ENCODE data around the gene DNASE1L2.
A peak's percentile ranks its signal among the peaks of the same experiment; 100 is the strongest.

The DNASE1L2 gene

DNA sequence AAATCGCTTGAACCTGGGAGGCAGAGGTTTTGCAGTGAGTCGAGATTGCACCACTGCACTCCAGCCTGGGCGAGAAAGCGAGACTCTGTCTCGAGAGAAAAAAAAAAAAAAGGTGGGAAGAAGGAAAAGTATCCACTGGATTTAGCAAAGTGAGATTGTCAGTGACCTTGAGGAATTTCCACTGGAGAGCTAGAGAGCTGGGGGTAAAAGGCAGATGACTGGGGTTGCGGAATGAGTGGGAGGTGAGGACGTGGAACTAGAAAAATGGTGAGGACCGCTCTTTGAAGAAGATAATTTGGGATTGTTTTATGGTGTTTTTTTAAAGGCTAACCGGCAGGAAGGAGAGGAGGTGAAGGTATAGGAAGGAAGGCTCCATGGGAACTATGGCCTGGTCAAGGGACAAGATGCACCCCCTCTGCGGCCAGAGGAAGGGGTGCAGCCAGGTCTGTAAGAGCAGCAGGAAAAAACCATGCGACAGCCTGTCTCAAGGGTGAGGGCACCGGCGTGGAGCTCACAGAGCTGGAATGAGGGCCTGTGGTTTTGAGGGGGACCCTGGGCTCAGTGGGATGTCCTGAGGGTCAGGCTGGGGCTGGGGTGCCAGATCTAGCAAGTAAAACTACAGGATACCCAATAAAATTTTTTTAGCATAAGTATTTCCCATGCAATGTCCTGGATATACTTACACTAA is 31.7 kb upstream of the DNASE1L2 start:
- no peak for DNase-seq (ENCODE audit: low spot score)

GRCh38 chr16:2205104-2205966 is 30.9 kb upstream of the DNASE1L2 start, which contains the start of gene MLST8:
MLST8 (plus strand) TSS chr16:2205454; CDS start chr16:2206086, 632 bp downstream.
- peak; percentile 94 for DNase-seq (ENCODE audit: low spot score)

- no peak for DNase-seq (ENCODE audit: low spot score)
Measured at GRCh38 chr16:2205967-2206313, 30.3 kb upstream of the DNASE1L2 start.

- no peak for DNase-seq (ENCODE audit: low spot score)
Measured at GRCh38 chr16:2206420-2206779, 29.8 kb upstream of the DNASE1L2 start.

- DNase-seq (ENCODE audit: low spot score), result no peak
Measured at GRCh38 chr16:2206780-2207433, 29.3 kb upstream of the DNASE1L2 start.

DNA sequence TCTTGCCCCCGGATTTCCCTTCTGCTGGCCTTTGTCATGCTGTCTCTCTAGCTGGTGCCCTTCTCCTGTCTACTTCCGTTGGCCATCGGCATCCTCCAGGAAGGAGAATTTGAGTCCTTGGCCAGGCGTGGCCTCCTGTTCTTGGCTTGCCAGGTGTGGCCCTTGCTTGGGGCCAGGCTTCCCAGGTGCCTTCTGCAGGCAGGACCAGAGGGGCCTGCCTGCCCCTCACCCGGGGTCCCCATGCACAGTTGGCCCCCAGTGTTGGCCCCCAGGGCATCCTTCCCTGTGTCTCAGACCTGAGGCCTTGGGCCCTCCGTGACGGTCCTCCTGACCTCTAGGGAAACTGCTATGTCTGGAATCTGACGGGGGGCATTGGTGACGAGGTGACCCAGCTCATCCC is 28.4 kb upstream of the DNASE1L2 start:
- DNase-seq (ENCODE audit: low spot score), result no peak

DNA sequence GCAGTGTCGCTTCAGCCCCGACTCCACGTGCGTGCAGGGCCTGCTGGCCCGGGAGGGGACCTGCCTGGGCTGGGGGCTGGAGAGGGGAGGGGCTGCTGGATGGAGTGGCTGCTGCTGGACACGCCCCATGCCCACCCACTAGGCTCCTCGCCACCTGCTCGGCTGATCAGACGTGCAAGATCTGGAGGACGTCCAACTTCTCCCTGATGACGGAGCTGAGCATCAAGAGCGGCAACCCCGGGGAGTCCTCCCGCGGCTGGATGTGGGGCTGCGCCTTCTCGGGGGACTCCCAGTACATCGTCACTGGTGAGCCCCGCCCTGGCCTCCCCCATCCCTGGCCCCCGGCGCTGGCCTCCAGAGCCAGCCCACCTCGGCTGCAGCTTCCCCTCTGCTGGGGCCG is 27.9 kb upstream of the DNASE1L2 start:
- no peak for DNase-seq (ENCODE audit: low spot score)

DNA sequence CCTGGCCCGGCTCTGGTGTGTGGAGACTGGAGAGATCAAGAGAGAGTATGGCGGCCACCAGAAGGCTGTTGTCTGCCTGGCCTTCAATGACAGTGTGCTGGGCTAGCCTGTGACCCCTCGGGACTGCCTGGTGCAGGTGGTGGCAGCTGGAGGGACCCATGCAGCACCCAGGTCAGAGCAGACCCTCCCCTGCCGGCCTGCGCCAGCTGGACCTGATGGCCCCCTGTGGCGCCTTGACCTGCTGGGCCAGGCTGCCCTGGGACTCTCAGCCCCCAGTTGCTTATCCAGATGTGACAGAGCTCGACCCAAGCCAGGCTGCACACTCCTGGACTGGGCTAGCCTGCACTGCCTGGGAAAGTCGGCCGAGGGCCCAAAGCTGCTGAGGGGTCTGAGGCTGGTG is 27.5 kb upstream of the DNASE1L2 start:
- no peak for DNase-seq (ENCODE audit: low spot score)

GRCh38 chr16:2209258-2210008 is 26.8 kb upstream of the DNASE1L2 start:
- no peak for DNase-seq (ENCODE audit: low spot score)

GRCh38 chr16:2210009-2210332 is 26.3 kb upstream of the DNASE1L2 start:
- no peak for DNase-seq (ENCODE audit: low spot score)

- no peak for DNase-seq (ENCODE audit: low spot score)
Measured at GRCh38 chr16:2210386-2211365, 25.6 kb upstream of the DNASE1L2 start, which contains the start of gene BRICD5. BRICD5 (minus strand) TSS chr16:2210863; CDS start chr16:2210833, 30 bp downstream.

DNA sequence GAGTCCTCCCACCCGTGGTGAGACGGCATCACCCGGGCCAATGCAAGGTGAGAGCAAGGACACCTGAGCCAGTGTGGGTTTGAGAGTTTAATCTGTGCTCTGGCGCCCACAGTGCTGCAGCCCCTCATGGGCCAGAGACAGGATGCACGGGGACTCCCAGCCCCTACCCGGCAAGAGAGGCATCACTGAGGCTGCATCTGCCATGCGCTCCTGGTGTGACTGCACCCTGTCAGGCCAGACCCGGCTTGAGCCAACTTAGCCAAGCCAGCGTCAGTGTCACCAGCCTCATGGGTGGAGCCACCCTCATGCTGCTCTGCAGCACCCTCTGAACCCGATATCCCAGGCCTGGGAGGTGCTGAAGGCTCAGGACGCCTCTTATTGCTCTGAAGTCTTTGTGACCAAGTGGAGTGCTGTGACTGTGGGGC is 24.3 kb upstream of the DNASE1L2 start:
- DNase-seq (ENCODE audit: low spot score), result no peak

GRCh38 chr16:2212362-2213324 is 23.6 kb upstream of the DNASE1L2 start:
- DNase-seq (ENCODE audit: low spot score), result no peak

DNA sequence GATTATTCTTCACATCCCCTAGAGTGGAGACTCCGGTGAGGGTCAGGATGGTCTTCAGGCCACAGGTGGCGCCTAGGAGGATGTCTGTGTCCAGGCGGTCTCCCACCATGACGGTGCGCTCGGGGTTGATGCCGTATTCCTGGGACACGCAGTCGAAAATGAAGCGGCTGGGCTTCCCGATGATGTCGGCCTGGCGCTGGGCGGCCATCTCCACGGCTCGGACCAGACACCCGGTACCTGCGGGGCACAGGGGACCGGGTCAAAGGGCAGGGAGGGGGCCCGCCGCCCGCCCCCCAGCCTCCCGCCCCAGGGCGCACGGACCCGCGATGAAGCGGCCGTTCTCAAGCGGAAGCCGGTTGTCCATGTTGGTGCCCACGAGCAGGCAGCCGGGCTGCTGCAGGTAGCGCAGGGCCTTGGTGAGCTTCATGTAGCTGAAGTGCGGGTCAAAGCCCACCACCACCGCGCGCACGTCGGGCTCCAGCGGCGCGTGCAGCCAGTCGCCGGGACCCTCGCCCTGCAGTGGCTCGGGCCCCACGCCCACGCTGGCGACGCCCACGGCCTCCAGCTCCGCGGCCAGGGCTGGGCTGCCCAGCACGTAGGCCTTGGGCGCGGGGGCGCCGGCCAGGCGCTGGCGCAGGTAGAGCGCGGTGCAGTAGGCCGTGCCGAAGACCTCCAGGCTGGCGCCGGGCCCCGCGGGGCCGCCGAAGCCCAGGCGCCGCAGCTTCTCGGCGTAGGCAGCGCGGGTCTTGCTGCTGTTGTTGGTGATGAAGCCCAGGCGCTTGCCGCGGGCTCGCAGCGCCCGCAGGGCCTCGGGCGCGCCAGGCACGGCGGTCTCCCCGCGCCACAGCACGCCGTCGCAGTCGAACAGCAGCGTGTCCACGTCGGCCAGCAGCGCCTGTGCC is 22.2 kb upstream of the DNASE1L2 start:
- no peak for DNase-seq (ENCODE audit: low spot score)

- no peak for DNase-seq (ENCODE audit: low spot score)
Measured at GRCh38 chr16:2214719-2214968, 21.6 kb upstream of the DNASE1L2 start, which contains the start of gene PGP. PGP (minus strand) TSS chr16:2214840; CDS start chr16:2214777, 63 bp downstream.

- no peak for DNase-seq (ENCODE audit: low spot score)
Measured at GRCh38 chr16:2216330-2216729, 19.9 kb upstream of the DNASE1L2 start.

DNA sequence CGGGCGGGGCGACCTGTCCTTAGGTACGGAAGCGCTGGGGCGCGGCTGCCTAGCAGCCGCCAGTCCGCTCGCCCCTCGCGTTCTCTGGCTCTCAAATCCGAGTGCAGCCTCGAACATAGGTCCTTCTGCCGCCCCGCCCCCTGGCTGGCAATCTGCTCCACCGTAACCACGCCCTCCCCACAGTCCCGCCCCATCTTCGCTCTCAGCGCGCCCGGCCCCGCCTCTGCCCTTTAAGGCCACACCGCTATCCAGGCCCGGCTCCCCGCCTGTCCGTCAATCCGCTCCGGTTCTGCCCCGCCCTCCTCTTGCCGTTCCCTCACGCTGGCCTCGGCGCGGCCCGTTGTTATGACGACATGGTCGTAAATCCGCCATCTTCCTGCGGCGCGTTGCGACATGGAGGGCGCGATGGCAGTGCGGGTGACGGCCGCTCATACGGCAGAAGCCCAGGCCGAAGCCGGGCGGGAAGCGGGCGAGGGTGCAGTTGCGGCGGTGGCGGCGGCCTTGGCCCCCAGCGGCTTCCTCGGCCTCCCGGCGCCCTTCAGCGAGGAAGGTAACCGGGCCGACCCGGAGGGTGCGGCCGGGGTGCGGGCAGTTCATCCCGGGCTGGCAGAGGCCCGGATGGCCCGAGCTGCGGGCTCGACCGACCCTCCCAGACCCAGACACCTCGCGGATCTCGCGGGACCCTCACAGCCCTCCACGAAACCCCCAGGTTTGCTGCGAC is 12.9 kb upstream of the DNASE1L2 start, which contains the start of gene E4F1:
Gene E4F1, plus strand, starts transcription at position 371 of the 721 bp plus-strand sequence. Its CDS starts 23 bp downstream, at position 394.
- peak; percentile 100 for DNase-seq (ENCODE audit: low spot score)

DNA sequence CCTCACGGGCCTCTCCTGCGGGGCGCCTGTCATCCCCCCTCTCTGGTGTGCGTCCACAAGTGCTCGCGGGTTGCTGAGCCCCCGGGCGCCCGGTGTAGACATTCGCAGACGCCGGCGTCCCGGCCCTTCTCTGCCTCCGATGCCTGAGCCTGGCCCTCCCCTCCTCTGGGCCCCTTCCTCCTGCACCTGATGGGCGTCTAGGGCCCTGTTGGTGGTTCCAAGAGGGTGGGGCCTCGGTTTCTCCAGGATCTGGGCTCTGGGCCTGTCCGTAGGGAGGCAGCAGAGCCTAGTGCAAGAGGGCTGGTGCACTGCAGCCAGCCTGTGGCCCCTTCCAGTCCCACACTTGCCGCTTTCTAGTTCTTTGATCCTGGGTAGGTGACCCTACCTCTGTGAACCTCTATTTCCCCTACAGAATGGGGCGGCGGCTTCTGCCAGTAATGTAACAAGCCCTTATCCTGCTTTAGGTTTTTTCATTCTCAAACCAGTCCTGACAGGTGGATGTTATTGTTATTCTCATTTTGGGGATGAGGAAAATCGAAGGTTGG is 12.2 kb upstream of the DNASE1L2 start:
- DNase-seq (ENCODE audit: low spot score), result peak; percentile 45

Measured in COLO829 (cell line).